K562 (cell line): ENCODE data around the gene ERH. TPM values are rescaled to one million over a fixed set of nuclear protein-coding genes. Genes with fewer than 3 reads are reported as not detected.

ENCODE experiments used
- CCAR2 ChIP-seq: fragments of 200-400 bp; formaldehyde crosslinking; IDR thresholded peaks from 2 replicates; pipeline ENCODE4 v1.6.1; 2017; ENCODE audit warnings: mild to moderate bottlenecking, low read depth, low read length
- FOXJ2 ChIP-seq: fragments of 200-800 bp; sonication (Bioruptor generic); IDR thresholded peaks from 2 replicates; pipeline ENCODE4 v1.6.1; 2016; ENCODE audit warnings: missing genetic modification characterization, missing compliant biosample characterization
- HDAC2 ChIP-seq: fragments of 450-650 bp; IDR thresholded peaks from 2 replicates; pipeline ENCODE4 v1.6.1; 2016; ENCODE audit warnings: mild to moderate bottlenecking
- MBD1 ChIP-seq: fragments of 250-450 bp; sonication (Bioruptor Pico); IDR thresholded peaks from 2 replicates; pipeline ENCODE4 v1.8.0; 2022; ENCODE audit warnings: inconsistent platforms
- MCM5 ChIP-seq: fragments of 450-650 bp; IDR thresholded peaks from 2 replicates; pipeline ENCODE4 v1.6.1; 2016; ENCODE audit warnings: low read depth
- POLR3G ChIP-seq: IDR thresholded peaks from 2 replicates; pipeline ENCODE4 v1.6.1; 2011; ENCODE audit not compliant: insufficient read length, insufficient replicate concordance; ENCODE audit errors: extremely low read depth
- SAFB2 ChIP-seq: fragments of 200-400 bp; formaldehyde crosslinking; IDR thresholded peaks from 2 replicates; pipeline ENCODE4 v1.6.1; 2018; ENCODE audit warnings: borderline replicate concordance, low read length, low read depth, moderate library complexity; ENCODE audit not compliant: severe bottlenecking
- SETDB1 ChIP-seq: IDR thresholded peaks from one replicate; pipeline ENCODE4 v1.6.1; 2012; ENCODE audit warnings: low read length, control low read depth, inconsistent platforms
- SMARCA4 ChIP-seq: fragments of 450-650 bp; IDR thresholded peaks from 2 replicates; pipeline ENCODE4 v1.6.1; 2016
- TCF15 ChIP-seq: fragments of 250-450 bp; sonication (Bioruptor Pico); IDR thresholded peaks from 2 replicates; pipeline ENCODE4 v1.8.0; 2022; ENCODE audit warnings: moderate library complexity, mild to moderate bottlenecking, inconsistent platforms
- VEZF1 ChIP-seq: fragments of 200-800 bp; sonication (Bioruptor generic); IDR thresholded peaks from 2 replicates; pipeline ENCODE4 v1.6.1; 2017; ENCODE audit warnings: missing genetic modification characterization, missing compliant biosample characterization
- ZBTB11 ChIP-seq, 3 experiments: fragments of 200-800 bp in 1 of 3; fragments of 250-450 bp in 1 of 3; fragments of 450-650 bp in 1 of 3; sonication (Bioruptor Pico) in 1 of 3; sonication (Bioruptor generic) in 1 of 3; formaldehyde crosslinking in 1 of 3; IDR thresholded peaks; 2 replicates each; pipeline versions ENCODE4 v1.6.1 to v1.8.0; 2016 to 2022; ENCODE audit warnings: mild to moderate bottlenecking in 2 of 3, missing genetic modification characterization in 2 of 3, missing compliant biosample characterization in 1 of 3, moderate library complexity in 1 of 3
- ZC3H11A ChIP-seq: IDR thresholded peaks from 2 replicates; pipeline ENCODE4 v1.6.1; 2012; ENCODE audit warnings: low read depth, low read length, improper control_type of control experiment
- ZNF561 ChIP-seq: fragments of 450-650 bp; formaldehyde crosslinking; conservative IDR thresholded peaks from 2 replicates; pipeline ENCODE4 v1.4.0; 2020; ENCODE audit warnings: mild to moderate bottlenecking, moderate library complexity
- polyA plus RNA-seq, 8 experiments: library from polyadenylated mRNA; depleted of rRNA in 4 of 8; stranded (reverse) in 5 of 8; unstranded in 3 of 8; fragments of >200 nt; fragmentation: Nextera tagmentation in 2 of 8; fragmentation: Illumina TruSeq in 1 of 8; extraction: Ambion mirVana in 2 of 8; extraction: Trizol in 1 of 8; gene quantifications; 2 replicates each; pipeline versions ENCODE4 v1.2.1 to v1.2.3, GENCODE V29; 2011 to 2014; ENCODE audit warnings: inconsistent platforms in 1 of 8, missing spikeins in 1 of 8
- total RNA-seq, 7 experiments: library from RNA; depleted of rRNA in 6 of 7; stranded (reverse); fragments of >200 nt in 6 of 7; fragmentation: Illumina TruSeq in 2 of 7; extraction: Trizol in 2 of 7; gene quantifications; 2 replicates each; pipeline versions ENCODE4 v1.2.1 to v1.2.3, GENCODE V29; 2011 to 2021; ENCODE audit warnings: low replicate concordance in 1 of 7

Gene ERH
- total and polyA plus RNA-seq, 9 of the 15 experiments (the other 6 are each of a cell fraction or from before 2014, with no cell fraction given) = 78.2 to 474 (median 250) TPM

GRCh38 chr14:69398053-69398817, at the start of gene ERH, which contains the start of gene SLC39A9 (continued):
- no peak for TF ChIP-seq TCF15
- TF ChIP-seq VEZF1 = peak; percentile 81
- no peak for TF ChIP-seq ZC3H11A
- TF ChIP-seq SMARCA4 = no peak
- TF ChIP-seq SAFB2 = no peak
- TF ChIP-seq POLR3G = no peak
- no peak for TF ChIP-seq CCAR2
- no peak for TF ChIP-seq MCM5
- TF ChIP-seq FOXJ2 (tag) = no peak
- TF ChIP-seq ZBTB11 (CRISPR knock-in tag; IDR thresholded peaks at IDR 0.05) = peak in 1 of 3 experiments; percentile 92; a peak in 2 of 6 replicates
- TF ChIP-seq MBD1 (CRISPR knock-in tag) = no peak
- TF ChIP-seq ZNF561 (CRISPR knock-in tag) = no peak
- TF ChIP-seq SETDB1 = no peak
- TF ChIP-seq HDAC2 = peak; percentile 39; the same call in 1 of the 2 replicates
